K562 (cell line): ENCODE measurements around the gene CCDC124. TPM values are rescaled to one million over a fixed set of nuclear protein-coding genes. Genes with fewer than 3 reads are reported as not detected.

Experiments
- ATAC-seq: fragments of 200-7000 bp; cut with Tn5 transposase; 3 replicates; pipeline ENCODE4 v1.9.1; 2020; ENCODE audit warnings: moderate library complexity
- Bru-seq: library from RNA; stranded (reverse); fragments of 400-500 nt; gene quantifications from one replicate; lab custom pipeline; 2021; lab: Mats Ljungman, UMichigan
- BruChase-seq, 2 experiments: library from RNA; stranded (reverse); fragments of 400-500 nt; gene quantifications; one replicate each; lab custom pipeline; 2021; lab: Mats Ljungman, UMichigan
- BruUV-seq: library from RNA; stranded (reverse); fragments of 400-500 nt; replicated peaks from 2 replicates; lab custom pipeline; 2021; lab: Mats Ljungman, UMichigan
- CTCF ChIA-PET: fragments of 300-600 bp; formaldehyde crosslinking; extraction: SDS; loops from one replicate; lab custom pipeline; 2021; ENCODE audit warnings: low intra/inter-chr PET ratio; lab: Yijun Ruan, JAX
- POLR2A ChIA-PET: fragments of 300-600, 350-650 bp; sonication (Branson Sonifier 250); formaldehyde crosslinking; extraction: SDS; loops from one replicate; lab custom pipeline; 2021; ENCODE audit warnings: antibody characterized with exemption, inconsistent platforms; lab: Yijun Ruan, JAX
- DNase-seq, 4 experiments: peaks; one replicate each; pipeline versions ENCODE4 v3.0.0 to v3.0.0-alpha.2; 2011 to 2018; ENCODE audit warnings: low spot score in 3 of 4, mixed read lengths in 3 of 4; ENCODE audit errors: extremely low read depth in 1 of 4
- FAIRE-seq: peaks from 2 replicates; lab custom pipeline; 2011; peaks lifted over from hg19 to GRCh38; lab: Jason Lieb, UNC
- H2AFZ ChIP-seq: 2 replicates; pipeline ENCODE4 v1.6.0; 2011; ENCODE audit warnings: low read depth, low read length, control low read depth, inconsistent platforms
- H3K27ac ChIP-seq: fragments of 200-600 bp; 3 replicates; pipeline ENCODE4 v1.8.0; 2011; ENCODE audit warnings: low read depth, mild to moderate bottlenecking, control low read depth, inconsistent platforms, low read length, moderate library complexity, mixed read lengths; ENCODE audit errors: extremely low read depth
- H3K27me3 ChIP-seq, 2 experiments: fragments of 300-600 bp in 1 of 2; 2 replicates in 1 of 2; 3 replicates in 1 of 2; pipeline versions ENCODE4 v1.6.0 to v1.8.0; 2011; ENCODE audit warnings: inconsistent platforms in 2 of 2, low read length in 2 of 2, mild to moderate bottlenecking in 1 of 2, mixed read lengths in 1 of 2, moderate library complexity in 1 of 2; ENCODE audit not compliant: control insufficient read depth in 2 of 2, insufficient read depth in 2 of 2
- H3K36me3 ChIP-seq: fragments of 300-600 bp; 3 replicates; pipeline ENCODE4 v1.8.0; 2011; ENCODE audit warnings: mild to moderate bottlenecking, low read length, inconsistent platforms; ENCODE audit not compliant: control insufficient read depth, insufficient read depth
- H3K4me1 ChIP-seq, 2 experiments: fragments of 200-600 bp in 1 of 2; replicated peaks in 1 of 2; 2 replicates in 1 of 2; 3 replicates in 1 of 2; pipeline versions ENCODE4 v1.5.1 to v1.8.0; 2011; ENCODE audit warnings: inconsistent platforms in 2 of 2, low read length in 2 of 2, mild to moderate bottlenecking in 1 of 2, mixed read lengths in 1 of 2, moderate library complexity in 1 of 2; ENCODE audit not compliant: control insufficient read depth in 2 of 2, insufficient read depth in 2 of 2
- H3K4me2 ChIP-seq: 2 replicates; pipeline ENCODE4 v1.6.1; 2011; ENCODE audit warnings: low read length, control low read depth, inconsistent platforms, mixed read lengths; ENCODE audit not compliant: insufficient read depth
- H3K4me3 ChIP-seq: fragments of 200-600 bp; sonication (generic), shearing (Covaris generic); 2 replicates; pipeline ENCODE4 v1.5.1; 2016; ENCODE audit warnings: control low read depth, inconsistent platforms
- H3K79me2 ChIP-seq: fragments of 200-600 bp; 3 replicates; pipeline ENCODE4 v1.8.0; 2011; ENCODE audit warnings: low read length, inconsistent platforms; ENCODE audit not compliant: control insufficient read depth, insufficient read depth
- H3K9ac ChIP-seq, 2 experiments: 2 replicates each; pipeline versions ENCODE4 v1.6.0 to v1.6.1; 2011; ENCODE audit warnings: low read depth in 2 of 2, low read length in 2 of 2, control low read depth in 1 of 2, inconsistent platforms in 1 of 2, mild to moderate bottlenecking in 1 of 2, mixed read lengths in 1 of 2; ENCODE audit not compliant: insufficient read depth in 1 of 2
- H3K9me1 ChIP-seq: one replicate; pipeline ENCODE4 v1.6.0; 2011; ENCODE audit warnings: inconsistent platforms, mild to moderate bottlenecking, low read length, moderate library complexity; ENCODE audit not compliant: control insufficient read depth, insufficient read depth
- H3K9me3 ChIP-seq: replicated peaks from 2 replicates; pipeline ENCODE4 v1.5.1; 2011; ENCODE audit warnings: low read depth, low read length, inconsistent platforms; ENCODE audit not compliant: control insufficient read depth, insufficient read depth
- H4K20me1 ChIP-seq: replicated peaks from 2 replicates; pipeline ENCODE4 v1.6.1; 2011; ENCODE audit warnings: low read length, inconsistent platforms, mixed read lengths; ENCODE audit not compliant: control insufficient read depth, insufficient read depth
- CBFA2T3 ChIP-seq: fragments of 450-650 bp; IDR thresholded peaks from 2 replicates; pipeline ENCODE4 v1.6.1; 2017
- EHMT2 ChIP-seq: fragments of 450-650 bp; IDR thresholded peaks from 2 replicates; pipeline ENCODE4 v1.6.1; 2018; ENCODE audit warnings: antibody characterized with exemption
- ELF2 ChIP-seq: fragments of 250-450 bp; sonication (Bioruptor Pico); IDR thresholded peaks from 2 replicates; pipeline ENCODE4 v1.5.0; 2021; ENCODE audit warnings: mild to moderate bottlenecking
- EP400 ChIP-seq: fragments of 450-650 bp; IDR thresholded peaks from 2 replicates; pipeline ENCODE4 v1.6.1; 2017; ENCODE audit warnings: antibody characterized with exemption, mild to moderate bottlenecking, moderate library complexity
- FOXJ2 ChIP-seq: fragments of 200-800 bp; sonication (Bioruptor generic); IDR thresholded peaks from 2 replicates; pipeline ENCODE4 v1.6.1; 2016; ENCODE audit warnings: missing genetic modification characterization, missing compliant biosample characterization
- KLF1 ChIP-seq: fragments of 450-650 bp; IDR thresholded peaks from 2 replicates; pipeline ENCODE4 v1.6.1; 2016; ENCODE audit warnings: missing genetic modification characterization, missing compliant biosample characterization
- L3MBTL2 ChIP-seq: fragments of 450-650 bp; IDR thresholded peaks from 2 replicates; pipeline ENCODE4 v1.6.1; 2016; ENCODE audit warnings: mild to moderate bottlenecking, moderate library complexity
- MBD2 ChIP-seq: sonication (generic); IDR thresholded peaks from 2 replicates; pipeline ENCODE4 v1.6.1; 2016; ENCODE audit warnings: low read depth, borderline replicate concordance
- POLR2A ChIP-seq: fragments of 450-650 bp; conservative IDR thresholded peaks from 2 replicates; pipeline ENCODE4 v1.6.1; 2016
- POU5F1 ChIP-seq: fragments of 150-350 bp; IDR thresholded peaks from 2 replicates; pipeline ENCODE4 v1.6.1; 2014; ENCODE audit warnings: borderline replicate concordance, low read length, low read depth, mild to moderate bottlenecking; ENCODE audit not compliant: partially characterized antibody
- ZFP36 ChIP-seq: fragments of 150-350 bp; IDR thresholded peaks from 2 replicates; pipeline ENCODE4 v1.6.1; 2018; ENCODE audit warnings: low read length, low read depth; ENCODE audit not compliant: partially characterized antibody
- ZNF134 ChIP-seq: fragments of 250-450 bp; sonication (Bioruptor Pico); conservative IDR thresholded peaks from 2 replicates; pipeline ENCODE4 v1.4.0; 2020
- ZNF431 ChIP-seq: sonication (generic); formaldehyde crosslinking; IDR thresholded peaks from 2 replicates; pipeline ENCODE4 v1.8.0; 2022; ENCODE audit warnings: mild to moderate bottlenecking, missing genetic modification reagents
- ZNF785 ChIP-seq: fragments of 250-450 bp; sonication (Bioruptor Pico); IDR thresholded peaks from 2 replicates; pipeline ENCODE4 v1.4.0; 2020; ENCODE audit warnings: mild to moderate bottlenecking
- WGBS: fragments of 100-300 bp; shearing (Covaris generic); methylation state at CpG from one replicate; pipeline ENCODE4 v1.1.6; 2016; ENCODE audit warnings: low coverage, mixed read lengths; ENCODE audit not compliant: insufficient coverage; ENCODE audit errors: missing lambda C conversion rate; 5-methylcytosine and 5-hydroxymethylcytosine counted together
- in situ Hi-C: fragments of 300-500 bp; cut with MboI; formaldehyde crosslinking; loops from 4 replicates; pipeline ENCODE4 v1.15.0; 2018; ENCODE audit warnings: inconsistent platforms, mixed read lengths
- intact Hi-C: fragments of 100-400 bp; cut with micrococcal nuclease; formaldehyde crosslinking; loops from 2 replicates; pipeline ENCODE4 v1.14.2; 2022
- long read RNA-seq, 3 experiments: library from polyadenylated mRNA in 2 of 3; library from RNA in 1 of 3; unstranded in 2 of 3; stranded (forward) in 1 of 3; transcript quantifications; one replicate each; pipeline ENCODE4 v2.0.0, GENCODE V29; 2019 to 2022
- polyA minus RNA-seq, 3 experiments: library from RNA; depleted of rRNA, polyadenylated mRNA; stranded (reverse); fragments of >200 nt; gene quantifications; 2 replicates each; pipeline ENCODE4 v1.2.3, GENCODE V29; 2011
- polyA plus RNA-seq, 8 experiments: library from polyadenylated mRNA; depleted of rRNA in 4 of 8; stranded (reverse) in 5 of 8; unstranded in 3 of 8; fragments of >200 nt; fragmentation: Nextera tagmentation in 2 of 8; fragmentation: Illumina TruSeq in 1 of 8; extraction: Ambion mirVana in 2 of 8; extraction: Trizol in 1 of 8; gene quantifications; 2 replicates each; pipeline versions ENCODE4 v1.2.1 to v1.2.3, GENCODE V29; 2011 to 2014; ENCODE audit warnings: inconsistent platforms in 1 of 8, missing spikeins in 1 of 8
- total RNA-seq, 7 experiments: library from RNA; depleted of rRNA in 6 of 7; stranded (reverse); fragments of >200 nt in 6 of 7; fragmentation: Illumina TruSeq in 2 of 7; extraction: Trizol in 2 of 7; gene quantifications; 2 replicates each; pipeline versions ENCODE4 v1.2.1 to v1.2.3, GENCODE V29; 2011 to 2021; ENCODE audit warnings: low replicate concordance in 1 of 7
- TF ChIP-seq, protein P1 (sequence below): fragments of 450-650 bp; formaldehyde crosslinking; IDR thresholded peaks from 2 replicates; pipeline ENCODE4 v1.4.0; 2022; ENCODE audit warnings: mild to moderate bottlenecking, moderate library complexity

CCDC124 gene, protein sequence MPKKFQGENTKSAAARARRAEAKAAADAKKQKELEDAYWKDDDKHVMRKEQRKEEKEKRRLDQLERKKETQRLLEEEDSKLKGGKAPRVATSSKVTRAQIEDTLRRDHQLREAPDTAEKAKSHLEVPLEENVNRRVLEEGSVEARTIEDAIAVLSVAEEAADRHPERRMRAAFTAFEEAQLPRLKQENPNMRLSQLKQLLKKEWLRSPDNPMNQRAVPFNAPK
- total RNA-seq (2011; cell fraction: chromatin; rRNA removed; ENCODE audit: low replicate concordance): 16.5 and 44.8 TPM in 2 replicates
- total RNA-seq (2011; cell fraction: nucleolus; rRNA removed): 48.6 and 53.7 TPM in 2 replicates
- 28.2 and 35.4 TPM in 2 replicates for total RNA-seq (2011; cell fraction: nucleoplasm; rRNA removed)
- total RNA-seq (2014; rRNA removed) (150 and 197 TPM in 2 replicates), total RNA-seq (2014; rRNA removed; fragmentation: Illumina TruSeq; extraction: Trizol) (4.1 and 5.8 TPM in 2 replicates), total RNA-seq (2015; rRNA removed; fragmentation: Illumina TruSeq; extraction: Trizol) (38.5 and 40.5 TPM in 2 replicates), total RNA-seq (2021) (145 and 149 TPM in 2 replicates), polyA plus RNA-seq (2011; rRNA removed) (38.0 and 40.1 TPM in 2 replicates), polyA plus RNA-seq (2014; fragmentation: Illumina TruSeq; extraction: Trizol) (28.1 and 97.0 TPM in 2 replicates), polyA plus RNA-seq (2014; fragmentation: Nextera tagmentation; extraction: Ambion mirVana) (10 to 100 TPM in 1 of 2 experiments, 1 to 10 TPM in 1; 6.6 to 19.4 TPM), polyA plus RNA-seq (2014; rRNA removed) (213 and 234 TPM in 2 replicates), polyA minus RNA-seq (2011; rRNA and poly(A)+ RNA removed) (7.0 and 9.2 TPM in 2 replicates), Bru-seq, nascent RNA (percentile 79 among the genes with signal in this experiment), BruChase-seq, experiment 1, labeled RNA remaining after a 2-hour chase (percentile 71 among the genes with signal in this experiment), BruChase-seq, experiment 2, labeled RNA remaining after a 6-hour chase (percentile 71 among the genes with signal in this experiment)
- polyA plus RNA-seq (2011; cell fraction: cytosol; rRNA removed): 63.8 and 189 TPM in 2 replicates
- polyA plus RNA-seq (2011; cell fraction: nucleus; rRNA removed): 31.4 and 62.8 TPM in 2 replicates
- polyA plus RNA-seq (2012): 66.3 and 130 TPM in 2 replicates
- 24.4 and 37.9 TPM in 2 replicates for polyA minus RNA-seq (2011; cell fraction: cytosol; rRNA and poly(A)+ RNA removed)
- 10.2 and 13.8 TPM in 2 replicates for polyA minus RNA-seq (2011; cell fraction: nucleus; rRNA and poly(A)+ RNA removed)
- long read RNA-seq, experiment 1, transcript CCDC124-201 (5 exons, 938 nt): major isoform, 244 of 400 reads
- long read RNA-seq, experiment 1, partial matches to known transcripts: 141 of 400 reads
- long read RNA-seq, experiment 1, other reads (novel, unspliced or antisense): 14 of 400 reads
- long read RNA-seq, experiment 2, transcript CCDC124-201 (5 exons, 938 nt): major isoform, 30 of 147 reads
- long read RNA-seq, experiment 2, partial matches to known transcripts: 104 of 147 reads
- long read RNA-seq, experiment 2, other reads (novel, unspliced or antisense): 13 of 147 reads
- long read RNA-seq, experiment 3, transcript CCDC124-201 (5 exons, 938 nt): major isoform, 128 of 198 reads
- long read RNA-seq, experiment 3, partial matches to known transcripts: 63 of 198 reads
- long read RNA-seq, experiment 3, other reads (novel, unspliced or antisense): 6 of 198 reads

DNA sequence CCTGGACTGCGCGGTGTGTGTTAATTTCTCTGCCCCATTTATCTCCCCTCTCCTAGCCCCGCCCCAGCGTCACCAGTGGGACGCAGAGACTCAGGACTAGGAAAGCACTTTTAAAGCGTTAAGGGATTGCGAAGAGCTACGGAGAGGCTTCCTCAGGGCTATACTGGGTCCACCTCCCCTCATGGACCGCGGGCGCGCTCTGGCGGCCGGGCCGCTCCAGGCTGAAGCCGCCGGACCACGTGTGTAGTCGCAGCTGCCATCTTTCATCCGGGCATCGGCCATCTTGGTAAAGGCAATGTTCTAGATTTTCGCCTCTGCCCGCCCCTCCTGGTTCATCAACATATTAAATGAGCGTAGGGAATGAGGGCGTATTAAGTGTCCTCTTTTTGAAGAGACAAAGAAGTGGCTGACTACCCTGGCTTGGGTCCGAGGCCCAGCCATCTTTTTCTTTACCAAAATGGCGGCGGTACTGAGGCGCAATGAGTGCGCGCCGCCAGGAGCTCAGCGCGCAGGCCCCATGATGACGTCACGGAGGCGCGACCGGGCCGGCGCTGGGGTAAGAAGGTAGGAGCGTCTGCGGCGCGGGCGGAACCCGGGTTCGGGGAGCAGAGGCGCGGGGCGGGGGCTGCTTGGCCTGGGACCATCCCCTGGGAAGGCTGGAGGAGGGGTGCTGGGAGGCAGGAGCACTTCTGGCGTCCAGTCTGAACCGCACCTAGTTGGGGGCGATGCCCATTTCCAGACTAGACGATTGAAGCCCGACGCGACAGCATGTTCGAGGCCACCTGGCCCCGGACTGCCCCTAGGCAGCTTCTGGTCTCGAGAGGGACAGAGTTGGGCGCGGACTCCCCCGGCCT is at the start of gene CCDC124:
CCDC124 (plus strand) TSS at position 531 of the 854 bp plus-strand sequence. CDS start 3,406 bp downstream, outside the sequence.
- Histone ChIP-seq H3K36me3 (peaks cover 11% of the 10 kb centered on the region; the same call in 1 of the 3 replicates), H3K27me3 (no peaks in the 10 kb centered on the region), H2AFZ (peak within 1 kb of the TSS; percentile 97), H3K9me3 (no peaks in the 10 kb centered on the region), H3K9ac (peak within 1 kb of the TSS; percentile 93 to 99), H4K20me1 (no peaks in the 10 kb centered on the region), H3K4me3 (peak within 1 kb of the TSS; percentile 89), H3K27ac (peak within 1 kb of the TSS; percentile 95), H3K79me2 (peaks cover 24% of the 10 kb centered on the region), H3K4me1 (peaks cover 12 to 18% of the 10 kb centered on the region in 2 experiments; a peak in 4 of 5 replicates), H3K4me2 (peak within 1 kb of the TSS; percentile 89), H3K9me1 (no peaks in the 10 kb centered on the region)
- WGBS: under 1% methylated on average over 55 of the region's 64 CpGs
- DNase-seq: peak; percentile 93 to 96 (median 96)
- in situ Hi-C loops: no loop called here
- no TSS peak for BruUV-seq
- POLR2A ChIA-PET: interaction anchor here (0.6 to 3.9 kb wide), 19 partner anchors 10 to 359 kb away, joined by 3 to 51 read pairs (median 4); partner anchors contain the start of genes JUND, RPL18A and SLC5A5
- peak; percentile 96 for FAIRE-seq
- peak; percentile 99 for ATAC-seq
- CTCF ChIA-PET: interaction anchor here (0.6 to 2.8 kb wide), 4 partner anchors 62 to 437 kb away, joined by 4 to 31 read pairs (median 10); partner anchors contain the start of gene RPL18A
- intact Hi-C loops: loop anchor here (1.0 kb wide), 3 partner anchors 62 to 77 kb away; partner anchors contain the start of gene RPL18A
- TF ChIP-seq KLF1 (no peak; the same call in 1 of the 2 replicates), EHMT2 (peak; percentile 59; the same call in 1 of the 2 replicates), ZFP36 (peak; percentile 5), ELF2 (peak; percentile 43; the same call in 1 of the 2 replicates), FOXJ2 (peak; percentile 73; the same call in 1 of the 2 replicates), POLR2A (peak; percentile 91), CBFA2T3 (0 out of 2 replicates have a peak, but pooled peaks have one; percentile 2), L3MBTL2 (peak; percentile 80), ZNF134 (CRISPR knock-in tag) (peak; percentile 80), ZNF431 (CRISPR knock-in tag) (no peak; the same call in 1 of the 2 replicates), ZNF785 (CRISPR knock-in tag) (no peak), MBD2 (no peak; the same call in 1 of the 2 replicates), EP400 (peak; percentile 100), POU5F1 (peak; percentile 60)
- TF ChIP-seq, protein P1, sequence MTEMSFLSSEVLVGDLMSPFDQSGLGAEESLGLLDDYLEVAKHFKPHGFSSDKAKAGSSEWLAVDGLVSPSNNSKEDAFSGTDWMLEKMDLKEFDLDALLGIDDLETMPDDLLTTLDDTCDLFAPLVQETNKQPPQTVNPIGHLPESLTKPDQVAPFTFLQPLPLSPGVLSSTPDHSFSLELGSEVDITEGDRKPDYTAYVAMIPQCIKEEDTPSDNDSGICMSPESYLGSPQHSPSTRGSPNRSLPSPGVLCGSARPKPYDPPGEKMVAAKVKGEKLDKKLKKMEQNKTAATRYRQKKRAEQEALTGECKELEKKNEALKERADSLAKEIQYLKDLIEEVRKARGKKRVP (CRISPR knock-in tag): peak; percentile 60; the same call in 1 of the 2 replicates
